Pancreas (tissue), 10 donors: ENCODE results near the gene SKI. TPM values are rescaled to one million over a fixed set of nuclear protein-coding genes. Genes with fewer than 3 reads are reported as not detected.
A peak's percentile ranks its signal among the peaks of the same experiment; 100 is the strongest.
"Not testable (repeated sequence)": the region's sequence is repeated elsewhere in the genome, so short reads cannot be mapped to it uniquely, and the experiment has no call there.

ENCODE experiments used
- ATAC-seq, 4 donors: fragments of 200-7000 bp; cut with Tn5 transposase; one replicate each; pipeline versions ENCODE4 v1.8.0 to v1.9.1; 2020; ENCODE audit warnings: mild to moderate bottlenecking in 4 of 4, moderate library complexity in 4 of 4
- DNase-seq, 6 donors: peaks; one replicate each; pipeline ENCODE4 v3.0.0-alpha.2; 2020
- FAIRE-seq: peaks from 2 replicates; lab custom pipeline; 2012; peaks lifted over from hg19 to GRCh38; lab: Jason Lieb, UNC
- H3K27ac ChIP-seq, 4 donors: fragments of 200-600 bp; sonication (generic); 1 replicate in 3 of 4; 2 replicates in 1 of 4; pipeline versions ENCODE4 v1.5.0 to v1.8.0; 2020
- H3K27me3 ChIP-seq, 4 donors: fragments of 200-600 bp; one replicate each; pipeline ENCODE4 v1.8.0; 2021
- H3K36me3 ChIP-seq, 3 donors: fragments of 200-600 bp; sonication (generic) in 1 of 3; one replicate each; pipeline versions ENCODE4 v1.5.0 to v1.8.0; 2020 to 2021
- H3K4me1 ChIP-seq, 3 donors: fragments of 200-600 bp; one replicate each; pipeline ENCODE4 v1.8.0; 2021
- H3K4me3 ChIP-seq, 4 donors: fragments of 200-600 bp; sonication (generic) in 2 of 4; one replicate each; pipeline versions ENCODE4 v1.5.0 to v1.8.0; 2020 to 2021
- H3K9me3 ChIP-seq, 4 donors: fragments of 200-600 bp; one replicate each; pipeline ENCODE4 v1.8.0; 2021
- CTCF ChIP-seq, 4 donors: fragments of 200-600 bp; sonication (generic) in 3 of 4; IDR thresholded peaks; one replicate each; pipeline versions ENCODE4 v1.5.0 to v1.8.0; 2021; ENCODE audit warnings: antibody characterized with exemption in 4 of 4
- WGBS, 2 donors: extraction: QIAGEN DNeasy Blood & Tissue Kit; methylation state at CpG; one replicate each; pipeline ENCODE4 v1.1.7; 2013; 5-methylcytosine and 5-hydroxymethylcytosine counted together
- intact Hi-C, 3 donors: fragments of 100-400 bp; cut with DNase I; formaldehyde crosslinking; loops; one replicate each; pipeline versions ENCODE4 v1.11.1 to v1.14.2; 2022
- polyA plus RNA-seq, 2 donors: library from polyadenylated mRNA; stranded (reverse); fragments of 200-250 nt; gene quantifications; one replicate each; pipeline ENCODE4 v1.2.3, GENCODE V29; 2013
- total RNA-seq, 6 donors: library from RNA; stranded (reverse); fragmentation: NEBNext Ultra II Directional in 4 of 6; extraction: Animal tissue kit (Norgen Biotek cat#: 25700) in 4 of 6; gene quantifications; one replicate each; pipeline versions ENCODE4 v1.2.1 to v1.2.4, GENCODE V29; 2021 to 2023
- donor health status: healthy with polysubstance abuse.
- donor health status: DM: no; HTN: no; CAD: no; lungs with moderate emphysema.
- donor health status: DM: no; HTN: no; CAD: no.
- donor health status: control.
- donor health status: control.
- donor health status: Bipolar disorder and iron deficiency.
- donor health status: DM: yes; HTN: yes; CAD: no.
- donor health status: DM: no; HTN: no; CAD: no.
- donor health status: DM: no; HTN: no; CAD: no.
- donor health status: DM: yes; HTN: yes; CAD: no.

SKI gene
- total and polyA plus RNA-seq, 8 donors: 8.6 to 27.9 (median 14.0) TPM

- Histone ChIP-seq H3K27me3 (no peaks in the 10 kb centered on the region), H3K4me3 (no peak overlapping the region), H3K4me1 (no peaks in the 10 kb centered on the region), H3K9me3 (no peaks in the 10 kb centered on the region), H3K36me3 (no peaks in the 10 kb centered on the region), H3K27ac (no peak overlapping the region)
- no peak for TF ChIP-seq CTCF (IDR thresholded peaks at IDR 0.05)
- FAIRE-seq: no peak
- no peak for ATAC-seq
- intact Hi-C loops: no loop called here
- WGBS, 2 donors: 78 to 79% methylated on average over 21 of the region's 21 CpGs
- DNase-seq: no peak
These were observed 98.4 kb downstream of the SKI start for GRCh38 chr1:2326524-2326923.

GRCh38 chr1:2327162-2327561, 99.0 kb downstream of the SKI start:
- intact Hi-C loops, H3K27ac ChIP-seq, H3K4me1 ChIP-seq, ATAC-seq, H3K9me3 ChIP-seq, DNase-seq, H3K27me3 ChIP-seq, H3K36me3 ChIP-seq, H3K4me3 ChIP-seq: not testable (repeated sequence)
- peak; percentile 5 for FAIRE-seq
- WGBS, 2 donors: 92 to 95% methylated on average over 2 of the region's 2 CpGs

GRCh38 chr1:2327841-2328240, 99.7 kb downstream of the SKI start:
- 82 to 88% methylated on average over 22 of the region's 22 CpGs for WGBS, 2 donors

GRCh38 chr1:2328676-2329455, 100.7 kb downstream of the SKI start:
- intact Hi-C loops: no loop called here
- 74 to 77% methylated on average over 24 of the region's 24 CpGs for WGBS, 2 donors
- FAIRE-seq (no peak), ATAC-seq (no peak), DNase-seq (no peak)
- no peak for TF ChIP-seq CTCF (IDR thresholded peaks at IDR 0.05)
- H3K4me1 ChIP-seq: no peaks in the 10 kb centered on the region
- H3K9me3 ChIP-seq: no peaks in the 10 kb centered on the region
- no peak overlapping the region for H3K27ac ChIP-seq
- H3K36me3 ChIP-seq: no peaks in the 10 kb centered on the region
- no peaks in the 10 kb centered on the region for H3K27me3 ChIP-seq
- no peak overlapping the region for H3K4me3 ChIP-seq

More at GRCh38 chr1:2327841-2328240, 99.7 kb downstream of the SKI start:
- Histone ChIP-seq H3K4me1 (no peaks in the 10 kb centered on the region), H3K27me3 (no peaks in the 10 kb centered on the region), H3K36me3 (no peaks in the 10 kb centered on the region), H3K9me3 (no peaks in the 10 kb centered on the region), H3K4me3 (no peak overlapping the region), H3K27ac (no peak overlapping the region)
- DNase-seq: no peak
- TF ChIP-seq CTCF (IDR thresholded peaks at IDR 0.05): no peak
- intact Hi-C loops: no loop called here
- FAIRE-seq: no peak
- ATAC-seq: no peak

- TF ChIP-seq CTCF (IDR thresholded peaks at IDR 0.05): no peak
- H3K9me3 ChIP-seq: no peaks in the 10 kb centered on the region
- no peak for DNase-seq
- H3K36me3 ChIP-seq: no peaks in the 10 kb centered on the region
- H3K27me3 ChIP-seq: no peaks in the 10 kb centered on the region
- intact Hi-C loops: no loop called here
- no peaks in the 10 kb centered on the region for H3K4me1 ChIP-seq
- 63 to 69% methylated on average over 12 of the region's 12 CpGs for WGBS, 2 donors
- no peak for FAIRE-seq
- no peak overlapping the region for H3K27ac ChIP-seq
- no peak for ATAC-seq
- no peak overlapping the region for H3K4me3 ChIP-seq
These were observed 101.9 kb downstream of the SKI start for GRCh38 chr1:2330035-2330434.
